Activated T-helper 1 cell treated with anti-CD3 and anti-CD28 coated beads, Interleukin-2, amount 50 U/mL, for 16 hours (primary cell): Measurements from ENCODE around the gene SMAD6.

ENCODE experiments used
- DNase-seq, 2 donors: peaks; one replicate each; pipeline ENCODE4 v3.0.0-alpha.2; 2020; ENCODE audit warnings: low read depth in 1 of 2, low spot score in 1 of 2

SMAD6 gene

GRCh38 chr15:66702787-66703539, 927 bp downstream of the SMAD6 start:
- DNase-seq = no peak

GRCh38 chr15:66703540-66703941, 1.5 kb downstream of the SMAD6 start:
- no peak for DNase-seq

GRCh38 chr15:66704019-66704802, 2.2 kb downstream of the SMAD6 start:
- no peak for DNase-seq

GRCh38 chr15:66704803-66705153, 2.7 kb downstream of the SMAD6 start:
- no peak for DNase-seq

GRCh38 chr15:66705277-66706146, 3.5 kb downstream of the SMAD6 start:
- no peak for DNase-seq

- DNase-seq = no peak
These were observed 4.2 kb downstream of the SMAD6 start for GRCh38 chr15:66706225-66706732.

- DNase-seq = no peak
These were observed 4.8 kb downstream of the SMAD6 start for GRCh38 chr15:66706840-66707239.

GRCh38 chr15:66707310-66708082, 5.5 kb downstream of the SMAD6 start:
- DNase-seq = no peak

GRCh38 chr15:66708389-66708788, 6.4 kb downstream of the SMAD6 start:
- no peak for DNase-seq

- DNase-seq = no peak
These were observed 7.8 kb downstream of the SMAD6 start for GRCh38 chr15:66709884-66710283.

GRCh38 chr15:66711260-66711659, 9.2 kb downstream of the SMAD6 start:
- no peak for DNase-seq

GRCh38 chr15:66711862-66712261, 9.8 kb downstream of the SMAD6 start:
- DNase-seq = no peak

- DNase-seq = no peak
These were observed 11.9 kb downstream of the SMAD6 start for GRCh38 chr15:66713843-66714508.

GRCh38 chr15:66714543-66714981, 12.5 kb downstream of the SMAD6 start:
- no peak for DNase-seq

- no peak for DNase-seq
These were observed 13.2 kb downstream of the SMAD6 start for GRCh38 chr15:66715181-66715624.

GRCh38 chr15:66715720-66716655, 14.0 kb downstream of the SMAD6 start:
- DNase-seq = no peak

- no peak for DNase-seq
These were observed 14.6 kb downstream of the SMAD6 start for GRCh38 chr15:66716656-66717020.

- DNase-seq = no peak
These were observed 16.4 kb downstream of the SMAD6 start for GRCh38 chr15:66718220-66718988.
